Loucy (cell line): ENCODE measurements around the gene RCL1.

Experiments used
- EZH2phosphoT487 ChIP-seq: fragments of 200-600 bp; IDR thresholded peaks from 2 replicates; pipeline ENCODE4 v1.6.1; 2018; ENCODE audit warnings: antibody characterized with exemption, mild to moderate bottlenecking, moderate library complexity, borderline replicate concordance
- TF ChIP-seq, protein P1 (sequence below): fragments of 200-600 bp; sonication (generic); conservative IDR thresholded peaks from 2 replicates; pipeline ENCODE4 v1.5.1; 2014; ENCODE audit warnings: mild to moderate bottlenecking, antibody characterized with exemption, low read length

DNA sequence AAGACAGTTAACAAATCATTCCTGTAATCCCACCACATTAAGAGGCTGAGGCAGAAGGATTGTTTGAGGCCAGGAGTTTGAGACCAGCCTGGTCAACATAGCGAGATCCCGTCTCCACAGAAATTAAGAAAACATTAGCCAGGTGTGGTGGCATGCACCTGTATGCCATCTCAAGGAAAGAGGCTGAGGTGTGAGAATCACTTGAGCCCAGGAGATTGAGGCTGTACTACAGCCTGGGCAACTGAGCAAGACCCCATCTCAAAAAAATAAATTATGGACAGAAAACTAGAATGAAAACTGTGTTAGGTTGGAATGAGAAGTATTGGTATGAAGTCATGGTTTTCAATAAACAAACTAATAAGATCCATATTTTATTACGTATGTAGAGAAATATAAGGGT is 28.7 kb upstream of the RCL1 start:
- TF ChIP-seq, protein P1, sequence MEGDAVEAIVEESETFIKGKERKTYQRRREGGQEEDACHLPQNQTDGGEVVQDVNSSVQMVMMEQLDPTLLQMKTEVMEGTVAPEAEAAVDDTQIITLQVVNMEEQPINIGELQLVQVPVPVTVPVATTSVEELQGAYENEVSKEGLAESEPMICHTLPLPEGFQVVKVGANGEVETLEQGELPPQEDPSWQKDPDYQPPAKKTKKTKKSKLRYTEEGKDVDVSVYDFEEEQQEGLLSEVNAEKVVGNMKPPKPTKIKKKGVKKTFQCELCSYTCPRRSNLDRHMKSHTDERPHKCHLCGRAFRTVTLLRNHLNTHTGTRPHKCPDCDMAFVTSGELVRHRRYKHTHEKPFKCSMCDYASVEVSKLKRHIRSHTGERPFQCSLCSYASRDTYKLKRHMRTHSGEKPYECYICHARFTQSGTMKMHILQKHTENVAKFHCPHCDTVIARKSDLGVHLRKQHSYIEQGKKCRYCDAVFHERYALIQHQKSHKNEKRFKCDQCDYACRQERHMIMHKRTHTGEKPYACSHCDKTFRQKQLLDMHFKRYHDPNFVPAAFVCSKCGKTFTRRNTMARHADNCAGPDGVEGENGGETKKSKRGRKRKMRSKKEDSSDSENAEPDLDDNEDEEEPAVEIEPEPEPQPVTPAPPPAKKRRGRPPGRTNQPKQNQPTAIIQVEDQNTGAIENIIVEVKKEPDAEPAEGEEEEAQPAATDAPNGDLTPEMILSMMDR = no peak
- TF ChIP-seq EZH2phosphoT487 = no peak
